Esophagus squamous epithelium (tissue), 5 donors: ENCODE data around the gene C1QTNF6. TPM values are rescaled to one million over a fixed set of nuclear protein-coding genes. Genes with fewer than 3 reads are reported as not detected.

Source experiments
- DNase-seq: peaks from one replicate; lab custom pipeline; 2025; lab: John Stamatoyannopoulos, UW
- H3K27ac ChIP-seq, 4 donors: fragments of 200-600 bp; sonication (generic); one replicate each; pipeline ENCODE4 v1.5.1; 2016 to 2019; ENCODE audit warnings: mild to moderate bottlenecking in 1 of 4
- H3K27me3 ChIP-seq, 4 donors: fragments of 200-600 bp; sonication (generic); 1 replicate in 3 of 4; 2 replicates in 1 of 4; pipeline versions ENCODE4 v1.5.1 to v1.6.0; 2017 to 2021; ENCODE audit warnings: antibody characterized with exemption in 1 of 4
- H3K36me3 ChIP-seq, 3 donors: fragments of 200-600 bp; sonication (generic); one replicate each; pipeline ENCODE4 v1.5.1; 2016 to 2019
- H3K4me1 ChIP-seq, 3 donors: fragments of 200-600 bp; sonication (generic); one replicate each; pipeline ENCODE4 v1.5.1; 2017 to 2019
- H3K4me3 ChIP-seq, 4 donors: fragments of 200-600 bp; sonication (generic); 1 replicate in 3 of 4; 2 replicates in 1 of 4; pipeline ENCODE4 v1.5.1; 2016 to 2019; ENCODE audit warnings: mild to moderate bottlenecking in 2 of 4, moderate library complexity in 1 of 4
- H3K9me3 ChIP-seq, 3 donors: fragments of 200-600 bp; sonication (generic); one replicate each; pipeline ENCODE4 v1.5.1; 2016 to 2019
- CTCF ChIP-seq, 6 experiments: fragments of 450-650 bp in 4 of 6; fragments of 200-600 bp in 2 of 6; sonication (generic) in 2 of 6; IDR thresholded peaks; one replicate each; pipeline ENCODE4 v1.5.1; 2016 to 2019; ENCODE audit warnings: antibody characterized with exemption in 6 of 6, mild to moderate bottlenecking in 4 of 6, moderate library complexity in 4 of 6
- POLR2A ChIP-seq, 4 donors: fragments of 450-650 bp; IDR thresholded peaks; one replicate each; pipeline ENCODE4 v1.6.1; 2017; ENCODE audit warnings: antibody characterized with exemption in 4 of 4, mild to moderate bottlenecking in 4 of 4, moderate library complexity in 3 of 4
- WGBS, 2 donors: methylation state at CpG; one replicate each; pipeline ENCODE4 v1.1.5; 2018; 5-methylcytosine and 5-hydroxymethylcytosine counted together
- intact Hi-C: fragments of 100-400 bp; cut with DNase I; formaldehyde crosslinking; loops from one replicate; pipeline ENCODE4 v1.15.0; 2022
- total RNA-seq, 4 donors: library from RNA; depleted of rRNA; stranded (reverse); fragments of >200 nt; gene quantifications; one replicate each; pipeline ENCODE4 v1.1.0, GENCODE V29; 2016
- donor health status: DM: yes; HTN: yes; CAD: no.

C1QTNF6 gene
- total RNA-seq, 4 donors from 2014 or later: 1.1 to 1.7 (median 1.4) TPM

GRCh38 chr22:37148742-37149665 lies 39.0 kb downstream of the C1QTNF6 start:
- Histone ChIP-seq H3K36me3 (no peaks in the 10 kb centered on the region), H3K4me1 (peaks cover 0 to 32% (median 6%) of the 10 kb centered on the region in 3 donors), H3K4me3 (peak overlapping the region; percentile 12 to 39 (median 30)), H3K27me3 (peaks cover 0 to 24% (median 0%) of the 10 kb centered on the region in 4 donors), H3K27ac (peak overlapping the region in 3 of 4 donors; percentile 43 to 59 (median 49)), H3K9me3 (no peaks in the 10 kb centered on the region)
- TF ChIP-seq CTCF (IDR thresholded peaks at IDR 0.05): no peak
- no peak for TF ChIP-seq POLR2A (IDR thresholded peaks at IDR 0.05)
- WGBS, 2 donors: 65 to 93% methylated on average over 3 to 5 of the region's 17 CpGs
- intact Hi-C loops: no loop called here
- no peak for DNase-seq

GRCh38 chr22:37148031-37148651 lies 39.9 kb downstream of the C1QTNF6 start:
- Histone ChIP-seq H3K27ac (peak overlapping the region in 1 of 4 donors; percentile 43), H3K36me3 (no peaks in the 10 kb centered on the region), H3K4me1 (peaks cover 0 to 41% (median 6%) of the 10 kb centered on the region in 3 donors), H3K4me3 (peak overlapping the region in 2 of 4 donors; percentile 37 to 39), H3K9me3 (no peaks in the 10 kb centered on the region), H3K27me3 (peaks cover 0 to 25% (median 0%) of the 10 kb centered on the region in 4 donors)
- no peak for DNase-seq
- WGBS, 2 donors: 77 to 78% methylated on average over 11 to 13 of the region's 17 CpGs
- TF ChIP-seq CTCF (IDR thresholded peaks at IDR 0.05) (no peak), POLR2A (IDR thresholded peaks at IDR 0.05) (no peak)
- intact Hi-C loops: no loop called here

- Histone ChIP-seq H3K27ac (no peak overlapping the region), H3K9me3 (no peaks in the 10 kb centered on the region), H3K4me1 (peaks cover 0 to 45% (median 6%) of the 10 kb centered on the region in 3 donors), H3K27me3 (peaks cover 0 to 25% (median 0%) of the 10 kb centered on the region in 4 donors), H3K4me3 (peak overlapping the region in 2 of 4 donors; percentile 37 to 39), H3K36me3 (no peaks in the 10 kb centered on the region)
- intact Hi-C loops: no loop called here
- no peak for DNase-seq
- 61 to 64% methylated on average over 7 to 8 of the region's 12 CpGs for WGBS, 2 donors
- TF ChIP-seq POLR2A (IDR thresholded peaks at IDR 0.05): no peak
- no peak for TF ChIP-seq CTCF (IDR thresholded peaks at IDR 0.05)
Observed at GRCh38 chr22:37147186-37147990, 40.7 kb downstream of the C1QTNF6 start.

- peaks cover 0 to 45% (median 6%) of the 10 kb centered on the region in 3 donors for H3K4me1 ChIP-seq
- peak overlapping the region in 1 of 4 donors; percentile 39 for H3K4me3 ChIP-seq
- no peaks in the 10 kb centered on the region for H3K9me3 ChIP-seq
- H3K36me3 ChIP-seq: no peaks in the 10 kb centered on the region
- 67 to 78% methylated on average over 9 to 16 of the region's 16 CpGs for WGBS, 2 donors
- no peak for TF ChIP-seq CTCF (IDR thresholded peaks at IDR 0.05)
- TF ChIP-seq POLR2A (IDR thresholded peaks at IDR 0.05): no peak
- intact Hi-C loops: no loop called here
- DNase-seq: no peak
- no peak overlapping the region for H3K27ac ChIP-seq
- H3K27me3 ChIP-seq: peaks cover 0 to 25% (median 0%) of the 10 kb centered on the region in 4 donors
Observed at GRCh38 chr22:37146507-37147180, 41.4 kb downstream of the C1QTNF6 start.
